Astrocyte (in vitro differentiated cells and primary cell): ENCODE data around the gene QRFP. TPM values are rescaled to one million over a fixed set of nuclear protein-coding genes. Genes with fewer than 3 reads are reported as not detected.

Experiments used
- DNase-seq: peaks from one replicate; pipeline ENCODE4 v3.0.0-alpha.2; 2010; ENCODE audit warnings: low read depth
- FAIRE-seq: peaks from 2 replicates; lab custom pipeline; 2011; peaks lifted over from hg19 to GRCh38; lab: Jason Lieb, UNC
- H2AFZ ChIP-seq: 2 replicates; pipeline ENCODE4 v1.6.0; 2012; ENCODE audit warnings: low read depth, low read length, inconsistent platforms
- H3K27ac ChIP-seq: 2 replicates; pipeline ENCODE4 v1.5.1; 2011; ENCODE audit warnings: low read depth, low read length, inconsistent platforms
- H3K27me3 ChIP-seq: 2 replicates; pipeline ENCODE4 v1.6.0; 2011; ENCODE audit warnings: low read length, inconsistent platforms; ENCODE audit not compliant: insufficient read depth
- H3K36me3 ChIP-seq: 2 replicates; pipeline ENCODE4 v1.5.1; 2011; ENCODE audit warnings: low read length, inconsistent platforms; ENCODE audit not compliant: insufficient read depth
- H3K4me1 ChIP-seq: 2 replicates; pipeline ENCODE4 v1.5.1; 2011; ENCODE audit warnings: low read length, inconsistent platforms; ENCODE audit not compliant: insufficient read depth
- H3K4me2 ChIP-seq: 2 replicates; pipeline ENCODE4 v1.6.0; 2012; ENCODE audit warnings: low read length, inconsistent platforms
- H3K4me3 ChIP-seq: 2 replicates; pipeline ENCODE4 v1.5.1; 2011; ENCODE audit warnings: low read depth, mild to moderate bottlenecking, low read length, inconsistent platforms; ENCODE audit not compliant: insufficient read depth
- H3K79me2 ChIP-seq: 2 replicates; pipeline ENCODE4 v1.6.0; 2012; ENCODE audit warnings: mild to moderate bottlenecking, low read length, inconsistent platforms; ENCODE audit not compliant: insufficient read depth
- H3K9ac ChIP-seq: 2 replicates; pipeline ENCODE4 v1.6.0; 2012; ENCODE audit warnings: mild to moderate bottlenecking, low read length, inconsistent platforms
- H3K9me3 ChIP-seq: 2 replicates; pipeline ENCODE4 v1.5.1; 2012; ENCODE audit warnings: low read depth, mild to moderate bottlenecking, low read length, inconsistent platforms; ENCODE audit not compliant: insufficient read depth
- H4K20me1 ChIP-seq: 2 replicates; pipeline ENCODE4 v1.6.0; 2012; ENCODE audit warnings: low read length, inconsistent platforms; ENCODE audit not compliant: insufficient read depth
- H3K27ac Mint-ChIP-seq: one replicate; pipeline ENCODE4 v1.8.0; 2021; ENCODE audit warnings: mild to moderate bottlenecking, mixed read lengths; ENCODE audit not compliant: unreplicated experiment
- H3K27me3 Mint-ChIP-seq: one replicate; pipeline ENCODE4 v1.8.0; 2021; ENCODE audit warnings: low read depth, mixed read lengths; ENCODE audit not compliant: unreplicated experiment
- H3K36me3 Mint-ChIP-seq: one replicate; pipeline ENCODE4 v1.8.0; 2021; ENCODE audit warnings: low read depth, mixed read lengths; ENCODE audit not compliant: unreplicated experiment
- H3K4me1 Mint-ChIP-seq: one replicate; pipeline ENCODE4 v1.8.0; 2021; ENCODE audit warnings: low read depth, mixed read lengths; ENCODE audit not compliant: unreplicated experiment
- H3K4me3 Mint-ChIP-seq: one replicate; pipeline ENCODE4 v1.8.0; 2021; ENCODE audit warnings: mild to moderate bottlenecking, moderate library complexity, mixed read lengths; ENCODE audit not compliant: unreplicated experiment
- H3K9me3 Mint-ChIP-seq: one replicate; pipeline ENCODE4 v1.8.0; 2021; ENCODE audit warnings: mild to moderate bottlenecking, mixed read lengths; ENCODE audit not compliant: unreplicated experiment
- EZH2 ChIP-seq: IDR thresholded peaks from 2 replicates; pipeline ENCODE4 v1.6.1; 2012; ENCODE audit warnings: mild to moderate bottlenecking, low read length, inconsistent platforms; ENCODE audit not compliant: insufficient read depth
- total RNA-seq: library from RNA; stranded (reverse); gene quantifications from 2 replicates; pipeline ENCODE4 v1.2.1, GENCODE V29; 2021
- TF ChIP-seq, protein P1 (sequence below): IDR thresholded peaks from 2 replicates; pipeline ENCODE4 v1.5.1; 2011; ENCODE audit warnings: low read depth, mild to moderate bottlenecking, inconsistent platforms, low read length, moderate library complexity; ENCODE audit not compliant: insufficient read depth

QRFP gene
- total RNA-seq, 1 donor from 2014 or later: not detected

DNA sequence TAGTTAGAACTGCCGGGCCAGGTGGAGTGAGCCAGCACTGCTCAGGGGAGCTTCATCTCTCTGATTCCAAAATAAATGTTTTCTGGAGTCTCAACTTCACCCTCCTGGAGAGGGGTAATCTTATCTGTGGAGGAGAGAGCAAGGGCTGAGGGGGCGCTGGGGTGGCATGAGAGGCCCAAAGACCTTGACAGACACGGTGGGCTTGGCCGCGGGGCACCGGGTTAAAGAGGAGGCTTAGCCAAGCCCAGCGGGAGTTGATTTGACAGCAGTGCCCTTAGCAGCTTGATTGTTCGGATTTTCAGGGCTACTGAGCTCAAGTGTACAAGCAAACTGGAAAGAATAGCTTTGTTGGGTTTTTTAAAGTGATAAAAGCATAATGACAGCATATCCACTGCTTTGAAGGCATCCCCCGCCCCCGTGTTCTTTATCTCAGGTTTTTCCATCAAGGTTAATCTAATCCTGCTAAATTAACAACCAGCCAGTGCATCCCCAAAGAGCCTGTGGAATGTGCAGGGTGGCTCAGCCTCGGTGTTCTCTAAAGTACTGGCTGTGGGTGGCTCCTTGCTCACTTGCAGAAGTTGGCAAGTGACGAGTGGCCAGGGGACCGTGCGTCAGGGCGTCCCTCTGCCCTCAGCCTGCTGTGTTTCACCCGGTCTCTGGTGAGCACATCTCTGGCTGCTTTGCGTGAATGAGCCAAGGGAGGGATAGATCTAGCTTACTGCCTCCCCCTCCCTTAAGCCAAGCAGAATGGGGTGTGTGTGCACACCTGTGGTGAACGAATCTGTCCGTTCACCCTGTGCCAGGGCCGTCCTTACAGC lies 5.5 kb downstream of the QRFP start:
- Histone ChIP-seq H2AFZ (no peak overlapping the region), H3K9ac (no peak overlapping the region), H3K4me1 (peaks cover 5% of the 10 kb centered on the region), H4K20me1 (peaks cover 95% of the 10 kb centered on the region), H3K36me3 (peaks cover 28% of the 10 kb centered on the region), H3K79me2 (peaks cover 24% of the 10 kb centered on the region), H3K4me2 (no peak overlapping the region), H3K27ac (no peak overlapping the region), H3K9me3 (no peaks in the 10 kb centered on the region), H3K4me3 (no peak overlapping the region), H3K27me3 (no peaks in the 10 kb centered on the region)
- Mint-ChIP-seq H3K27me3 (no peaks in the 10 kb centered on the region), H3K4me3 (no peak overlapping the region), H3K27ac (no peak overlapping the region), H3K36me3 (peaks cover 8% of the 10 kb centered on the region), H3K9me3 (no peaks in the 10 kb centered on the region), H3K4me1 (peaks cover 3% of the 10 kb centered on the region)
- DNase-seq (no peak), FAIRE-seq (no peak)
- TF ChIP-seq EZH2: no peak
- TF ChIP-seq, protein P1, sequence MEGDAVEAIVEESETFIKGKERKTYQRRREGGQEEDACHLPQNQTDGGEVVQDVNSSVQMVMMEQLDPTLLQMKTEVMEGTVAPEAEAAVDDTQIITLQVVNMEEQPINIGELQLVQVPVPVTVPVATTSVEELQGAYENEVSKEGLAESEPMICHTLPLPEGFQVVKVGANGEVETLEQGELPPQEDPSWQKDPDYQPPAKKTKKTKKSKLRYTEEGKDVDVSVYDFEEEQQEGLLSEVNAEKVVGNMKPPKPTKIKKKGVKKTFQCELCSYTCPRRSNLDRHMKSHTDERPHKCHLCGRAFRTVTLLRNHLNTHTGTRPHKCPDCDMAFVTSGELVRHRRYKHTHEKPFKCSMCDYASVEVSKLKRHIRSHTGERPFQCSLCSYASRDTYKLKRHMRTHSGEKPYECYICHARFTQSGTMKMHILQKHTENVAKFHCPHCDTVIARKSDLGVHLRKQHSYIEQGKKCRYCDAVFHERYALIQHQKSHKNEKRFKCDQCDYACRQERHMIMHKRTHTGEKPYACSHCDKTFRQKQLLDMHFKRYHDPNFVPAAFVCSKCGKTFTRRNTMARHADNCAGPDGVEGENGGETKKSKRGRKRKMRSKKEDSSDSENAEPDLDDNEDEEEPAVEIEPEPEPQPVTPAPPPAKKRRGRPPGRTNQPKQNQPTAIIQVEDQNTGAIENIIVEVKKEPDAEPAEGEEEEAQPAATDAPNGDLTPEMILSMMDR: no peak

DNA sequence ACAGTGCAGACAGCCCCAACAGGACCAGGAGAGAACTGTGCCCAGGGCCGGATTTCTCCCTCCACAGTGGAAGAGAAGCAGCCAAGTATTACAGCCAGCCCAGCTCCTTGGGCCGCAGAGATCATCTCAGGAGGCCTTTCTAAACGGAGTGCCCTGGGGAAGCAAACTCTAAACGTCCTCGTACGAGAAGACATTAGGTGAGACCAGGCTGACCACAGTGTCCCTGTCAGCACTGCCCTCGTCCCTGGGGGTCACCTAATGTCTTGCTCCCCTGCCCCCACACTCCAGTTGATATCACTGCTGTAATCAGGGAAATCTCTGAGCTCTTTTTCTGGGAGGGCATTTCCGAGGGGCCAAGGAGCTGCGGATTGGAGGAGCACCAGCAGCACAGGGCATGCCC lies 6.5 kb downstream of the QRFP start:
- Histone ChIP-seq H3K9ac (no peak overlapping the region), H3K9me3 (no peaks in the 10 kb centered on the region), H3K27ac (no peak overlapping the region), H3K4me2 (no peak overlapping the region), H3K36me3 (peaks cover 34% of the 10 kb centered on the region), H3K79me2 (peaks cover 33% of the 10 kb centered on the region), H3K4me1 (peaks cover 5% of the 10 kb centered on the region), H3K4me3 (no peak overlapping the region), H4K20me1 (peaks cover 95% of the 10 kb centered on the region), H3K27me3 (no peaks in the 10 kb centered on the region), H2AFZ (no peak overlapping the region)
- Mint-ChIP-seq H3K4me1 (peaks cover 7% of the 10 kb centered on the region), H3K27me3 (no peaks in the 10 kb centered on the region), H3K36me3 (peaks cover 14% of the 10 kb centered on the region), H3K27ac (no peak overlapping the region), H3K9me3 (no peaks in the 10 kb centered on the region), H3K4me3 (no peak overlapping the region)
- no peak for DNase-seq
- no peak for FAIRE-seq
- TF ChIP-seq, protein P1: no peak
- TF ChIP-seq EZH2: no peak
